SK-N-SH treated with all-trans-retinoic acid at 6 μM for 48 hours (cell line): ENCODE data around the gene CD40.

Source experiments
- ISL1 ChIP-seq: fragments of 250-450 bp; sonication (Bioruptor Pico); IDR thresholded peaks from 2 replicates; pipeline ENCODE4 v2.1.2; 2022; ENCODE audit warnings: mild to moderate bottlenecking, moderate library complexity
- OSR1 ChIP-seq: fragments of 250-450 bp; sonication (Bioruptor Pico); IDR thresholded peaks from 2 replicates; pipeline ENCODE4 v1.8.0; 2022; ENCODE audit warnings: moderate library complexity, mild to moderate bottlenecking, inconsistent platforms
- RARB ChIP-seq: fragments of 250-450 bp; sonication (Bioruptor Pico); IDR thresholded peaks from 2 replicates; pipeline ENCODE4 v1.8.0; 2021; ENCODE audit warnings: mild to moderate bottlenecking, moderate library complexity
- ZFP30 ChIP-seq: fragments of 450-650 bp; formaldehyde crosslinking; IDR thresholded peaks from 2 replicates; pipeline ENCODE4 v1.5.0; 2022; ENCODE audit warnings: mild to moderate bottlenecking, moderate library complexity
- TF ChIP-seq, protein P1 (sequence below): fragments of 250-450 bp; sonication (Bioruptor Pico); IDR thresholded peaks from 2 replicates; pipeline ENCODE4 v1.8.0; 2020; ENCODE audit warnings: mild to moderate bottlenecking, moderate library complexity, borderline replicate concordance
- TF ChIP-seq, protein P2 (sequence below): fragments of 250-450 bp; sonication (Bioruptor Pico); IDR thresholded peaks from 2 replicates; pipeline ENCODE4 v1.5.0; 2020; ENCODE audit warnings: mild to moderate bottlenecking, moderate library complexity

DNA sequence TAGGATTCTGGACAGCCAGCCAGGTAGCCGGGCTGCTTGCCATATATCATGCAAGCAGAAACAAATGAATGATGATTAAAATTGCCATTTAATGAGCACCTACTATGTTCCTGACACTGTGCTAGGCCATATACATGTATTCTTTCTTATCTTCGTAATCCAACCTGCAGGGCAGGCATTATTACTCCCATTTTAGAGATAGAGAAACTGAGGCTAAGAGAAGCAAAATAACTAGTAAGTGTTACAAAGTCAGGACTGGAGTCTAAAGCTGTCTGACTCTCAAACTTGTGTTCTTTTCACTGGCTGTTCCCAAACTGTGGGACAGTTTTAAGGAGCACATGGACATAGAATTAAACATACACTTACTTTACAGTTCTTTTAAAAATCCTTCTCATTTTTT lies 2.0 kb downstream of the CD40 start:
- TF ChIP-seq, protein P1, sequence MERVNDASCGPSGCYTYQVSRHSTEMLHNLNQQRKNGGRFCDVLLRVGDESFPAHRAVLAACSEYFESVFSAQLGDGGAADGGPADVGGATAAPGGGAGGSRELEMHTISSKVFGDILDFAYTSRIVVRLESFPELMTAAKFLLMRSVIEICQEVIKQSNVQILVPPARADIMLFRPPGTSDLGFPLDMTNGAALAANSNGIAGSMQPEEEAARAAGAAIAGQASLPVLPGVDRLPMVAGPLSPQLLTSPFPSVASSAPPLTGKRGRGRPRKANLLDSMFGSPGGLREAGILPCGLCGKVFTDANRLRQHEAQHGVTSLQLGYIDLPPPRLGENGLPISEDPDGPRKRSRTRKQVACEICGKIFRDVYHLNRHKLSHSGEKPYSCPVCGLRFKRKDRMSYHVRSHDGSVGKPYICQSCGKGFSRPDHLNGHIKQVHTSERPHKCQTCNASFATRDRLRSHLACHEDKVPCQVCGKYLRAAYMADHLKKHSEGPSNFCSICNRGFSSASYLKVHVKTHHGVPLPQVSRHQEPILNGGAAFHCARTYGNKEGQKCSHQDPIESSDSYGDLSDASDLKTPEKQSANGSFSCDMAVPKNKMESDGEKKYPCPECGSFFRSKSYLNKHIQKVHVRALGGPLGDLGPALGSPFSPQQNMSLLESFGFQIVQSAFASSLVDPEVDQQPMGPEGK (CRISPR knock-in tag), result no peak
- TF ChIP-seq RARB (no peak), ISL1 (CRISPR knock-in tag) (no peak), OSR1 (CRISPR knock-in tag) (no peak), ZFP30 (CRISPR knock-in tag) (no peak)
- TF ChIP-seq, protein P2, sequence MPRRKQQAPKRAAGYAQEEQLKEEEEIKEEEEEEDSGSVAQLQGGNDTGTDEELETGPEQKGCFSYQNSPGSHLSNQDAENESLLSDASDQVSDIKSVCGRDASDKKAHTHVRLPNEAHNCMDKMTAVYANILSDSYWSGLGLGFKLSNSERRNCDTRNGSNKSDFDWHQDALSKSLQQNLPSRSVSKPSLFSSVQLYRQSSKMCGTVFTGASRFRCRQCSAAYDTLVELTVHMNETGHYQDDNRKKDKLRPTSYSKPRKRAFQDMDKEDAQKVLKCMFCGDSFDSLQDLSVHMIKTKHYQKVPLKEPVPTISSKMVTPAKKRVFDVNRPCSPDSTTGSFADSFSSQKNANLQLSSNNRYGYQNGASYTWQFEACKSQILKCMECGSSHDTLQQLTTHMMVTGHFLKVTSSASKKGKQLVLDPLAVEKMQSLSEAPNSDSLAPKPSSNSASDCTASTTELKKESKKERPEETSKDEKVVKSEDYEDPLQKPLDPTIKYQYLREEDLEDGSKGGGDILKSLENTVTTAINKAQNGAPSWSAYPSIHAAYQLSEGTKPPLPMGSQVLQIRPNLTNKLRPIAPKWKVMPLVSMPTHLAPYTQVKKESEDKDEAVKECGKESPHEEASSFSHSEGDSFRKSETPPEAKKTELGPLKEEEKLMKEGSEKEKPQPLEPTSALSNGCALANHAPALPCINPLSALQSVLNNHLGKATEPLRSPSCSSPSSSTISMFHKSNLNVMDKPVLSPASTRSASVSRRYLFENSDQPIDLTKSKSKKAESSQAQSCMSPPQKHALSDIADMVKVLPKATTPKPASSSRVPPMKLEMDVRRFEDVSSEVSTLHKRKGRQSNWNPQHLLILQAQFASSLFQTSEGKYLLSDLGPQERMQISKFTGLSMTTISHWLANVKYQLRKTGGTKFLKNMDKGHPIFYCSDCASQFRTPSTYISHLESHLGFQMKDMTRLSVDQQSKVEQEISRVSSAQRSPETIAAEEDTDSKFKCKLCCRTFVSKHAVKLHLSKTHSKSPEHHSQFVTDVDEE (CRISPR knock-in tag), result no peak
